Embryonic facial prominence (tissue), 1 donor: ENCODE measurements around the gene TMEM88.

ENCODE experiments used
- DNase-seq: peaks from one replicate; pipeline ENCODE4 v3.0.0-alpha.2; 2016; ENCODE audit errors: extremely low spot score

Gene TMEM88

GRCh38 chr17:7843536-7844291, 11.2 kb upstream of the TMEM88 start:
- DNase-seq = peak; percentile 61

DNA sequence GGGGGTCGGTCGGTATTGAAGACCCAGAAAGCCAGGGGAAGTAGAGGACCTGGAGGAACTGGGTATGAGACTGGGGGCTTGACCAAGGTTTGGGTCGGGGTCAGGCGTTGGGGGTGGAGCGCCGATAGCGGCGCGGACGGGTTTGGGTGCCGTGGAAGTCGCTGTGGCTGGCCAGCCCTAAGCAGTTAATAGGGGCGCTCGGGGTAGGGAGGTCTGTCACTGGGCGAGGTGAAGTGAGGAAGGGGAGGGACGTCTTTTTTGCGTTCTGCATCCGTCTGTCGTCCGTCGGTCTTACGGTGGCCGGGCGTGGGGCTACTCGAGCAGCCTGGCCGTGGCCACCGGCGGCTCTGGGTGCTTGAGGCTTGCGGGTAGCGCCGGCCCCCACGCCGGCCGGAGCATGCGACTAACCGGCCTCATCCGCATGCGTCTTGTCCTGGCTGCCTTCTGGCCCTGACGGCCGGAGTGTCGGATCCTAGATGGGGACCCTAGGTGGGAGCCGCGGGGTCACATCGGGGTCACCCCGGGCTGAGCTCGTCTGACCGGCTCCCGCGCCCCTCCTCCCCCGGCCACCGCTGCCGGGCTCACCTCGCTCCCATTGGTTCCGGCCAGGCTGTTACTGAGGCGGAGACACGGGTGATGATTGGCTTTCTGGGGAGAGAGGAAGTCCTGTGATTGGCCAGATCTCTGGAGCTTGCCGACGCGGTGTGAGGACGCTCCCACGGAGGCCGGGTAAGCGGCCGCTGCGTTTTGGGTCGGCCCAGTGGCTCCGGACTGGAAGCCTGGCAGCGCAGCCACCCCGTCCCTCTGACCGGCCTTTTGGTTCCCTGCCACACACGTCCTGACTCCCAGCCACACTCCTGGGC, 10.3 kb upstream of the TMEM88 start:
- peak; percentile 89 for DNase-seq

DNA sequence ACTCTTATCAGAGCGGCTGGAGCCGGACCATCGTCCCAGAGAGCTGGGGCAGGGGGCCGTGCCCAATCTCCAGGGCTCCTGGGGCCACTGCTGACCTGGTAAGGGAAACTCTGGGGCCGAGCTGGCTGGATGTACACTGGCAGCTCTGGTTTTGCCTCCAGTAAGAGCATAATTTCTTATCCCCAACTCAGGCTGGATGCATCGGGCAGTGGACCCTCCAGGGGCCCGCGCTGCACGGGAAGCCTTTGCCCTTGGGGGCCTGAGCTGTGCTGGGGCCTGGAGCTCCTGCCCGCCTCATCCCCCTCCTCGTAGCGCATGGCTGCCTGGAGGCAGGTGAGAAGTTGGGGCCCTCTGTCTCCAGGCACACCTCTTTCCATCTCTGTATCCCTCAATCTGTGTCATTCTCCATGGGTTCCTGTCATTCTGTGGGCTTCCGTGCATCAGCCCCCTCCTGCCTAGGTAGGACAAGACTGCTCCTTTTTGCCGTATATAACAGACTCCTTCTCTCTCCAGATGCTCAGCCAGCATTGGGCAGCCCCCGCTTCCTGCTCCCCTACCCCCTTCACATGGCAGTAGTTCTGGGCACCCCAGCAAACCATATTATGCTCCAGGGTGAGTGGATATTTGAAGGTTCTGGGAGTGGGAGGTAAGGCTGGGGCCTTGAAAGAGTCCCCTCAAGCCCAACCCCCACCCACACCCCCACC, 9.4 kb upstream of the TMEM88 start:
- no peak for DNase-seq

DNA sequence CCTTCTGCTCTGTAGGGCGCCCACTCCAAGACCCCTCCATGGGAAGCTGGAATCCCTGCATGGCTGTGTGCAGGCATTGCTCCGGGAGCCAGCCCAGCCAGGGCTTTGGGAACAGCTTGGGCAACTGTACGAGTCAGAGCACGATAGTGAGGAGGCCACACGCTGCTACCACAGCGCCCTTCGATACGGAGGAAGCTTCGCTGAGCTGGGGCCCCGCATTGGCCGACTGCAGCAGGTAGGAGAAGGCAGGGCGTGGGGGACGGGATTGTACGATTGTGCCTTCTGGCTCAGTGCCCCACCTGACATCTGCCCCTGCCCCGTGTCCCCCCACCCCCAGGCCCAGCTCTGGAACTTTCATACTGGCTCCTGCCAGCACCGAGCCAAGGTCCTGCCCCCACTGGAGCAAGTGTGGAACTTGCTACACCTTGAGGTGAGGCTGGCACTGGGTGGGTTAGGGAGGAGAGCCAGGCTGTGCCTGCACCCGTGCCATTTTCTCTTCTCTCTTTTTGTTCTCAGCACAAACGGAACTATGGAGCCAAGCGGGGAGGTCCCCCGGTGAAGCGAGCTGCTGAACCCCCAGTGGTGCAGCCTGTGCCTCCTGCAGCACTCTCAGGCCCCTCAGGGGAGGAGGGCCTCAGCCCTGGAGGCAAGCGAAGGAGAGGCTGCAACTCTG, 8.7 kb upstream of the TMEM88 start:
- DNase-seq = no peak

DNA sequence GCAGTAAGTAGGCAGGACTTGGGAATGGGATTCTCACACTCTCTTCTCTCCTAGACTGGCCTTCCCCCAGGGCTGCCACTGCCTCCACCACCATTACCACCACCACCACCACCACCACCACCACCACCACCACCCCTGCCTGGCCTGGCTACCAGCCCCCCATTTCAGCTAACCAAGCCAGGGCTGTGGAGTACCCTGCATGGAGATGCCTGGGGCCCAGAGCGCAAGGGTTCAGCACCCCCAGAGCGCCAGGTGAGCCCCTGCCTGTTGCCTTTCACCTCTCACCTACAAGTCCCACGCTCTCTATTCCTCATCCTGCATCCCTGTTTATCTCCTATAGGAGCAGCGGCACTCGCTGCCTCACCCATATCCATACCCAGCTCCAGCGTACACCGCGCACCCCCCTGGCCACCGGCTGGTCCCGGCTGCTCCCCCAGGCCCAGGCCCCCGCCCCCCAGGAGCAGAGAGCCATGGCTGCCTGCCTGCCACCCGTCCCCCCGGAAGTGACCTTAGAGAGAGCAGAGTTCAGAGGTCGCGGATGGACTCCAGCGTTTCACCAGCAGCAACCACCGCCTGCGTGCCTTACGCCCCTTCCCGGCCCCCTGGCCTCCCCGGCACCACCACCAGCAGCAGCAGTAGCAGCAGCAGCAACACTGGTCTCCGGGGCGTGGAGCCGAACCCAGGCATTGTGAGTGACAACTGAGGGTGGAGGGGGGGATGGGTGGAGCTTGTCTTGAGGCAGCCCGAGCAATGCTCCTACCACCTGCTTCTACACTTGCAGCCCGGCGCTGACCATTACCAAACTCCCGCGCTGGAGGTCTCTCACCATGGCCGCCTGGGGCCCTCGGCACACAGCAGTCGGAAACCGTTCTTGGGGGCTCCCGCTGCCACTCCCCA, 7.9 kb upstream of the TMEM88 start:
- DNase-seq = no peak

- no peak for DNase-seq
Measured at GRCh38 chr17:7848131-7848579, 6.7 kb upstream of the TMEM88 start.

DNA sequence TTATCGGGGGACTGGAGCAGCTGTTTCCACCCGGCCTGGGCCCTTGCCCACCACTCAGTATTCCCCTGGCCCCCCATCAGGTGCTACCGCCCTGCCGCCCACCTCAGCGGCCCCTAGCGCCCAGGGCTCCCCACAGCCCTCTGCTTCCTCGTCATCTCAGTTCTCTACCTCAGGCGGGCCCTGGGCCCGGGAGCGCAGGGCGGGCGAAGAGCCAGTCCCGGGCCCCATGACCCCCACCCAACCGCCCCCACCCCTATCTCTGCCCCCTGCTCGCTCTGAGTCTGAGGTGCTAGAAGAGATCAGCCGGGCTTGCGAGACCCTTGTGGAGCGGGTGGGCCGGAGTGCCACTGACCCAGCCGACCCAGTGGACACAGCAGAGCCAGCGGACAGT, 6.1 kb upstream of the TMEM88 start:
- no peak for DNase-seq

GRCh38 chr17:7849130-7849750, 5.6 kb upstream of the TMEM88 start:
- DNase-seq = no peak

- DNase-seq = no peak
Measured at GRCh38 chr17:7849751-7850504, 4.9 kb upstream of the TMEM88 start.

- DNase-seq = no peak
Measured at GRCh38 chr17:7850701-7851437, 4.0 kb upstream of the TMEM88 start.

DNA sequence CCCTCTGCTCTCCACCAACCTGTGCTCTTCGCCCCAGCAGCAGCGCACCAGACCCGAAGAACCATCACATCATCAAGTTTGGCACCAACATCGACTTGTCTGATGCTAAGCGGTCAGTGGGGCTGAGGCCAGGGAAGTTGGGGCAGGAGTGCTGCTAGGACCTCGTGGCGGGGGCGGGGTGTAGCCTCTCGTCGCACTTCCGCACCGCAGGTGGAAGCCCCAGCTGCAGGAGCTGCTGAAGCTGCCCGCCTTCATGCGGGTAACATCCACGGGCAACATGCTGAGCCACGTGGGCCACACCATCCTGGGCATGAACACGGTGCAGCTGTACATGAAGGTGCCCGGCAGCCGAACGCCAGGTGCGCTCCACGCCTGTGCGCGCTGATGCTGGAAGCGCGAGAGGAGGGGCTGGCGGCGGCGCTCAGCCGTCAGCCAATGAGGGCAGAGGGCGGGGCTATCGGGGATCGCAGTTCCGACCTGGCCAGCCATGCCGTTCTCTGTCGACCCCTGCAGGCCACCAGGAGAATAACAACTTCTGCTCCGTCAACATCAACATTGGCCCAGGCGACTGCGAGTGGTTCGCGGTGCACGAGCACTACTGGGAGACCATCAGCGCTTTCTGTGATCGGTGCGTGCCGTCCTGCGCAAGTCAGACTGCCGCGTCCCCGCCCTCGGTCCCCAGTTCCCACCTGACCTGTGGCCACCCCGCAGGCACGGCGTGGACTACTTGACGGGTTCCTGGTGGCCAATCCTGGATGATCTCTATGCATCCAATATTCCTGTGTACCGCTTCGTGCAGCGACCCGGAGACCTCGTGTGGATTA, 3.2 kb upstream of the TMEM88 start:
- DNase-seq = peak; percentile 85

DNA sequence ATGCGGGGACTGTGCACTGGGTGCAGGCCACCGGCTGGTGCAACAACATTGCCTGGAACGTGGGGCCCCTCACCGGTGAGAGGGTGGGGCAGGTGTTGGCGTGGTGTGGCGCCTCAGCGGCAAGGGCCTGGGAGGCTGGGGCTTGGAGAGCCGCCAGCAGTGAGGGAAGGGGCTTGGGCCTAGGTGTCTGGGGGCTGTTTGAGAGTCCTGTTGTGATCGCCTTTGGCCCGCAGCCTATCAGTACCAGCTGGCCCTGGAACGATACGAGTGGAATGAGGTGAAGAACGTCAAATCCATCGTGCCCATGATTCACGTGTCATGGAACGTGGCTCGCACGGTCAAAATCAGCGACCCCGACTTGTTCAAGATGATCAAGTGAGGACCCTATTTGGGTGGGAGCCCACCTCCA, 2.6 kb upstream of the TMEM88 start:
- no peak for DNase-seq

DNA sequence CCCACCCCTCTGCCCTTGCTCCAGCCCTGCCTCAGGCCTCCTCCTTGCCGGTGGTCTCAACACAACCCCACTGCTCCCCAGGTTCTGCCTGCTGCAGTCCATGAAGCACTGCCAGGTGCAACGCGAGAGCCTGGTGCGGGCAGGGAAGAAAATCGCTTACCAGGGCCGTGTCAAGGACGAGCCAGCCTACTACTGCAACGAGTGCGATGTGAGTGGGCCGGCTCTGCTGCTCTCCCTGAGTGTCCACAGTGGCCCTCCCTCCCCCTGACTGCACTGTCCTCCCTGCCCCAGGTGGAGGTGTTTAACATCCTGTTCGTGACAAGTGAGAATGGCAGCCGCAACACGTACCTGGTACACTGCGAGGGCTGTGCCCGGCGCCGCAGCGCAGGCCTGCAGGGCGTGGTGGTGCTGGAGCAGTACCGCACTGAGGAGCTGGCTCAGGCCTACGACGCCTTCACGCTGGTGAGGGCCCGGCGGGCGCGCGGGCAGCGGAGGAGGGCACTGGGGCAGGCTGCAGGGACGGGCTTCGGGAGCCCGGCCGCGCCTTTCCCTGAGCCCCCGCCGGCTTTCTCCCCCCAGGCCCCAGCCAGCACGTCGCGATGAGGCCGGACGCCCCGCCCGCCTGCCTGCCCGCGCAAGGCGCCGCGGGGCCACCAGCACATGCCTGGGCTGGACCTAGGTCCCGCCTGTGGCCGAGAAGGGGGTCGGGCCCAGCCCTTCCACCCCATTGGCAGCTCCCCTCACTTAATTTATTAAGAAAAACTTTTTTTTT, 1.8 kb upstream of the TMEM88 start:
- DNase-seq = no peak

- DNase-seq = no peak
Measured at GRCh38 chr17:7853691-7854038, 1.2 kb upstream of the TMEM88 start.

DNA sequence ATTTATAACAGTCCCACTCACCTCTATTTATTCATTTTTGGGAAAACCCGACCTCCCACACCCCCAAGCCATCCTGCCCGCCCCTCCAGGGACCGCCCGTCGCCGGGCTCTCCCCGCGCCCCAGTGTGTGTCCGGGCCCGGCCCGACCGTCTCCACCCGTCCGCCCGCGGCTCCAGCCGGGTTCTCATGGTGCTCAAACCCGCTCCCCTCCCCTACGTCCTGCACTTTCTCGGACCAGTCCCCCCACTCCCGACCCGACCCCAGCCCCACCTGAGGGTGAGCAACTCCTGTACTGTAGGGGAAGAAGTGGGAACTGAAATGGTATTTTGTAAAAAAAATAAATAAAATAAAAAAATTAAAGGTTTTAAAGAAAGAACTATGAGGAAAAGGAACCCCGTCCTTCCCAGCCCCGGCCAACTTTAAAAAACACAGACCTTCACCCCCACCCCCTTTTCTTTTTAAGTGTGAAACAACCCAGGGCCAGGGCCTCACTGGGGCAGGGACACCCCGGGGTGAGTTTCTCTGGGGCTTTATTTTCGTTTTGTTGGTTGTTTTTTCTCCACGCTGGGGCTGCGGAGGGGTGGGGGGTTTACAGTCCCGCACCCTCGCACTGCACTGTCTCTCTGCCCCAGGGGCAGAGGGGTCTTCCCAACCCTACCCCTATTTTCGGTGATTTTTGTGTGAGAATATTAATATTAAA, 638 bp upstream of the TMEM88 start:
- DNase-seq = no peak

- no peak for DNase-seq
Measured at GRCh38 chr17:7855660-7856010, 769 bp downstream of the TMEM88 start.
